Panc1 (cell line): ENCODE data around the gene MXRA8. TPM values are rescaled to one million over a fixed set of nuclear protein-coding genes. Genes with fewer than 3 reads are reported as not detected.

Experiments used
- ATAC-seq: fragments of 200-7000 bp; cut with Tn5 transposase; 2 replicates; pipeline ENCODE4 v1.9.1; 2020; ENCODE audit warnings: mild to moderate bottlenecking, moderate library complexity
- BruUV-seq: library from RNA; stranded (reverse); fragments of 400-500 nt; replicated peaks from 2 replicates; lab custom pipeline; 2021; lab: Mats Ljungman, UMichigan
- CTCF ChIA-PET: fragments of 300-600 bp; sonication (Branson Sonifier 250); formaldehyde crosslinking; loops from one replicate; lab custom pipeline; 2022; ENCODE audit warnings: antibody characterized with exemption; lab: Charles Lee
- POLR2A ChIA-PET: fragments of 300-600 bp; sonication (Branson Sonifier 250); formaldehyde crosslinking; loops from one replicate; lab custom pipeline; 2022; ENCODE audit warnings: antibody characterized with exemption; lab: Charles Lee
- DNase-seq: peaks from one replicate; pipeline ENCODE4 v3.0.0-alpha.2; 2010; ENCODE audit warnings: low read depth, low spot score
- H3K27ac ChIP-seq: 2 replicates; pipeline ENCODE4 v1.5.1; 2011; ENCODE audit warnings: mild to moderate bottlenecking, low read length, inconsistent platforms
- H3K27me3 ChIP-seq: fragments of 200-500 bp; sonication (Bioruptor generic); 2 replicates; pipeline ENCODE4 v1.6.0; 2014; ENCODE audit warnings: low read length, inconsistent platforms; ENCODE audit not compliant: control insufficient read depth, insufficient read depth
- H3K36me3 ChIP-seq: fragments of 200-500 bp; sonication (Bioruptor generic); 2 replicates; pipeline ENCODE4 v1.5.1; 2014; ENCODE audit warnings: inconsistent platforms, mild to moderate bottlenecking, low read length, moderate library complexity; ENCODE audit not compliant: control insufficient read depth, insufficient read depth
- H3K4me1 ChIP-seq: 2 replicates; pipeline ENCODE4 v1.5.1; 2011; ENCODE audit warnings: inconsistent platforms, mild to moderate bottlenecking, low read length, moderate library complexity; ENCODE audit not compliant: control insufficient read depth, insufficient read depth
- H3K4me3 ChIP-seq, 2 experiments: 2 replicates each; pipeline ENCODE4 v1.5.1; 2011 to 2012; ENCODE audit warnings: low read depth in 2 of 2, low read length in 2 of 2, mild to moderate bottlenecking in 2 of 2, inconsistent platforms in 1 of 2, moderate library complexity in 1 of 2
- H3K9me3 ChIP-seq: fragments of 200-500 bp; sonication (Bioruptor generic); 2 replicates; pipeline ENCODE4 v1.5.1; 2014; ENCODE audit warnings: low read depth, mild to moderate bottlenecking, inconsistent platforms, low read length, moderate library complexity; ENCODE audit not compliant: control insufficient read depth, insufficient read depth
- POLR2AphosphoS5 ChIP-seq: IDR thresholded peaks from 2 replicates; pipeline ENCODE4 v1.6.1; 2012; ENCODE audit warnings: mild to moderate bottlenecking, low read depth, low read length, moderate library complexity
- SIN3A ChIP-seq: IDR thresholded peaks from 2 replicates; pipeline ENCODE4 v1.6.1; 2012; ENCODE audit warnings: low read depth, mild to moderate bottlenecking, low read length, moderate library complexity, borderline replicate concordance; ENCODE audit not compliant: insufficient read depth
- TCF7L2 ChIP-seq: IDR thresholded peaks from 2 replicates; pipeline ENCODE4 v1.6.1; 2011; ENCODE audit warnings: mild to moderate bottlenecking, low read depth, low read length, inconsistent platforms
- in situ Hi-C: cut with HindIII; loops from 2 replicates; pipeline ENCODE4 v1.10.0; 2016; ENCODE audit warnings: low sequenced_read_pairs, low pct_unique_long_range_greater_than_20kb
- intact Hi-C: fragments of 100-400 bp; cut with micrococcal nuclease; formaldehyde crosslinking; loops from one replicate; pipeline ENCODE4 v1.10.0; 2022; ENCODE audit not compliant: unreplicated experiment
- total RNA-seq: library from RNA; stranded (reverse); gene quantifications from one replicate; pipeline ENCODE4 v1.2.1, GENCODE V29; 2021; ENCODE audit not compliant: unreplicated experiment
- TF ChIP-seq, protein P1 (sequence below), 2 experiments: IDR thresholded peaks; 2 replicates each; pipeline ENCODE4 v1.6.1; 2011 to 2012; ENCODE audit warnings: low read depth in 2 of 2, control low read depth in 1 of 2, low read length in 1 of 2, mild to moderate bottlenecking in 1 of 2, moderate library complexity in 1 of 2; ENCODE audit not compliant: insufficient read depth in 1 of 2
- TF ChIP-seq, protein P2 (sequence below): fragments of 450-650 bp; IDR thresholded peaks from 2 replicates; pipeline ENCODE4 v1.5.1; 2017; ENCODE audit warnings: mild to moderate bottlenecking

Gene MXRA8
- total RNA-seq, 1 experiment from 2014 or later: 96.0 TPM

DNA sequence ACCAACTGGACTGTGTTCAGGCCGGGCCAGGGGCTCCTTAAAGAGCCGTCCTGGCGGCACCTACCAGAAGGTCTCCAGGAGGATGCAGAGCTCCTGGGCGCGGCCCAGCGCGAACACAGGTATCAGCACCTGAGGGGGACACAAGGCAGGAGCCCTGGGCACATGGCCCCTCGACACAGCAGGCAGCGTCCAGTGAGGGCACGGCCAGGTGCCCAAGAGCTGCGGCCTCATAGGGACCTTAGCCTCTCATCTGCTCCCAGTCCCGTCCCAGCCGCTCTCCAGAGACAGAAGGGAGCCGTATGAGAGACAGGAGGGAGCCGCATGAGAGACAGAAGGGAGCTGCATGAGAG lies 44.1 kb downstream of the MXRA8 start:
- Histone ChIP-seq H3K4me1 (peaks cover 27% of the 10 kb centered on the region), H3K9me3 (no peaks in the 10 kb centered on the region), H3K36me3 (no peaks in the 10 kb centered on the region; the same call in none of the 2 replicates), H3K4me3 (no peak overlapping the region), H3K27ac (no peak overlapping the region), H3K27me3 (no peaks in the 10 kb centered on the region)
- POLR2A ChIA-PET: no interaction called here
- BruUV-seq: no TSS peak
- DNase-seq (no peak), ATAC-seq (no peak)
- in situ Hi-C loops: no loop called here
- CTCF ChIA-PET: no interaction called here
- intact Hi-C loops: no loop called here
- TF ChIP-seq SIN3A (no peak), TCF7L2 (no peak), POLR2AphosphoS5 (no peak)
- TF ChIP-seq, protein P1, sequence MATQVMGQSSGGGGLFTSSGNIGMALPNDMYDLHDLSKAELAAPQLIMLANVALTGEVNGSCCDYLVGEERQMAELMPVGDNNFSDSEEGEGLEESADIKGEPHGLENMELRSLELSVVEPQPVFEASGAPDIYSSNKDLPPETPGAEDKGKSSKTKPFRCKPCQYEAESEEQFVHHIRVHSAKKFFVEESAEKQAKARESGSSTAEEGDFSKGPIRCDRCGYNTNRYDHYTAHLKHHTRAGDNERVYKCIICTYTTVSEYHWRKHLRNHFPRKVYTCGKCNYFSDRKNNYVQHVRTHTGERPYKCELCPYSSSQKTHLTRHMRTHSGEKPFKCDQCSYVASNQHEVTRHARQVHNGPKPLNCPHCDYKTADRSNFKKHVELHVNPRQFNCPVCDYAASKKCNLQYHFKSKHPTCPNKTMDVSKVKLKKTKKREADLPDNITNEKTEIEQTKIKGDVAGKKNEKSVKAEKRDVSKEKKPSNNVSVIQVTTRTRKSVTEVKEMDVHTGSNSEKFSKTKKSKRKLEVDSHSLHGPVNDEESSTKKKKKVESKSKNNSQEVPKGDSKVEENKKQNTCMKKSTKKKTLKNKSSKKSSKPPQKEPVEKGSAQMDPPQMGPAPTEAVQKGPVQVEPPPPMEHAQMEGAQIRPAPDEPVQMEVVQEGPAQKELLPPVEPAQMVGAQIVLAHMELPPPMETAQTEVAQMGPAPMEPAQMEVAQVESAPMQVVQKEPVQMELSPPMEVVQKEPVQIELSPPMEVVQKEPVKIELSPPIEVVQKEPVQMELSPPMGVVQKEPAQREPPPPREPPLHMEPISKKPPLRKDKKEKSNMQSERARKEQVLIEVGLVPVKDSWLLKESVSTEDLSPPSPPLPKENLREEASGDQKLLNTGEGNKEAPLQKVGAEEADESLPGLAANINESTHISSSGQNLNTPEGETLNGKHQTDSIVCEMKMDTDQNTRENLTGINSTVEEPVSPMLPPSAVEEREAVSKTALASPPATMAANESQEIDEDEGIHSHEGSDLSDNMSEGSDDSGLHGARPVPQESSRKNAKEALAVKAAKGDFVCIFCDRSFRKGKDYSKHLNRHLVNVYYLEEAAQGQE (IDR thresholded peaks at IDR 0.05; ENCODE audit: insufficient read depth in 1 of 2, low read depth in 2 of 2, low read length in 1 of 2): no peak
- TF ChIP-seq, protein P2, sequence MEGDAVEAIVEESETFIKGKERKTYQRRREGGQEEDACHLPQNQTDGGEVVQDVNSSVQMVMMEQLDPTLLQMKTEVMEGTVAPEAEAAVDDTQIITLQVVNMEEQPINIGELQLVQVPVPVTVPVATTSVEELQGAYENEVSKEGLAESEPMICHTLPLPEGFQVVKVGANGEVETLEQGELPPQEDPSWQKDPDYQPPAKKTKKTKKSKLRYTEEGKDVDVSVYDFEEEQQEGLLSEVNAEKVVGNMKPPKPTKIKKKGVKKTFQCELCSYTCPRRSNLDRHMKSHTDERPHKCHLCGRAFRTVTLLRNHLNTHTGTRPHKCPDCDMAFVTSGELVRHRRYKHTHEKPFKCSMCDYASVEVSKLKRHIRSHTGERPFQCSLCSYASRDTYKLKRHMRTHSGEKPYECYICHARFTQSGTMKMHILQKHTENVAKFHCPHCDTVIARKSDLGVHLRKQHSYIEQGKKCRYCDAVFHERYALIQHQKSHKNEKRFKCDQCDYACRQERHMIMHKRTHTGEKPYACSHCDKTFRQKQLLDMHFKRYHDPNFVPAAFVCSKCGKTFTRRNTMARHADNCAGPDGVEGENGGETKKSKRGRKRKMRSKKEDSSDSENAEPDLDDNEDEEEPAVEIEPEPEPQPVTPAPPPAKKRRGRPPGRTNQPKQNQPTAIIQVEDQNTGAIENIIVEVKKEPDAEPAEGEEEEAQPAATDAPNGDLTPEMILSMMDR: no peak

DNA sequence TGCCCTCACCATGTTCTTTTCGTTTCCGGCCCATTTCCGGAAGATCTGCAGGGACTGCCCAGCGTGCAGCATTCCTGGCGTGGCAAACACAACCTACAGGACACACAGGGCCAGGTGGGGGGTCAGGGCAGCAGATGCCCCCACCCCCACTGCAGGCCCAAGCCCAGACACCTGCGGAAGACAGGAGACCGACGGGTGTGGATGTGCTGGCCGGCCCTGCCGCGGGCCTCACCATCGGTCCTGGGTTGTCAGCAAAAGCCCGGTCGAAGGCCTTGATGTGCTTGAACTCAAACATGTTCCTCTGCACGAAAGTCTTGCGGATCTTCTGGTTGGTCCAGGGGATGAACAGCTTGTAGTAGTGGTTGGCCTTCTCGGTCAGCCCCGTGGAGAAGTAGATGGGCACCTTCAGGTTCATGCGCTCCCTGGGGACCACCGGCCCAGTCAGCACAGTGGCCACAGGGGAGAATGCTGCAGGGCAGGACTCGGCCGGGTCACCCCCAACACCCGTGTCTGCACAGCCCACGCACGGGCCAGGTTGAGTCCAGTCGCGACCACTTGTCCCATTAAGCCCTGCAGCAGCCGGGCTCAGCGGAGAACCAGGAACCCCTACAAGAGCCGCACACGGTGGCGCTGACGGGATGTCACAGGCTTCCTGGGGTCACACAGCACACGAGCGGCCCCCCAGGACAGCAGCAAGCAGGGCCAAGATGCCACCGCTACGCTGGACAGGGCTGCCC lies 44.7 kb downstream of the MXRA8 start:
- ChIA-PET POLR2A (no interaction called here), CTCF (no interaction called here)
- DNase-seq (no peak), ATAC-seq (no peak)
- H3K9me3 ChIP-seq: no peaks in the 10 kb centered on the region
- H3K27ac ChIP-seq: no peak overlapping the region
- H3K4me1 ChIP-seq: peaks cover 22% of the 10 kb centered on the region
- H3K36me3 ChIP-seq: no peaks in the 10 kb centered on the region; the same call in none of the 2 replicates
- in situ Hi-C loops (no loop called here), intact Hi-C loops (no loop called here)
- TF ChIP-seq, protein P2: no peak
- TF ChIP-seq TCF7L2 (no peak), POLR2AphosphoS5 (no peak), SIN3A (no peak)
- TF ChIP-seq, protein P1 (IDR thresholded peaks at IDR 0.05; ENCODE audit: insufficient read depth in 1 of 2, low read depth in 2 of 2, low read length in 1 of 2): no peak
- H3K27me3 ChIP-seq: no peaks in the 10 kb centered on the region
- H3K4me3 ChIP-seq: no peak overlapping the region
- BruUV-seq: no TSS peak
